GM23248 (cell line): ENCODE data around the gene OLFML1. TPM values are rescaled to one million over a fixed set of nuclear protein-coding genes. Genes with fewer than 3 reads are reported as not detected.

Source experiments
- DNase-seq: peaks from one replicate; pipeline ENCODE4 v3.0.0-alpha.2; 2015
- H2AFZ ChIP-seq: fragments of 200-600 bp; sonication (generic); 2 replicates; pipeline ENCODE4 v1.6.1; 2016; ENCODE audit warnings: antibody characterized with exemption
- H3F3A ChIP-seq: fragments of 200-600 bp; sonication (generic); 2 replicates; pipeline ENCODE4 v1.6.1; 2016; ENCODE audit warnings: mild to moderate bottlenecking, antibody characterized with exemption, mixed run types; ENCODE audit not compliant: insufficient read depth
- H3K27ac ChIP-seq: fragments of 200-600 bp; sonication (generic); 2 replicates; pipeline ENCODE4 v1.5.1; 2016; ENCODE audit warnings: mild to moderate bottlenecking
- H3K27me3 ChIP-seq: fragments of 200-600 bp; sonication (generic); replicated peaks from 2 replicates; pipeline ENCODE4 v1.6.1; 2016; ENCODE audit warnings: mild to moderate bottlenecking; ENCODE audit not compliant: insufficient read depth
- H3K36me3 ChIP-seq: fragments of 200-600 bp; sonication (generic); 2 replicates; pipeline ENCODE4 v1.6.1; 2016; ENCODE audit warnings: low read depth, mild to moderate bottlenecking
- H3K4me1 ChIP-seq: fragments of 200-600 bp; sonication (generic); 2 replicates; pipeline ENCODE4 v1.6.1; 2016; ENCODE audit warnings: mild to moderate bottlenecking; ENCODE audit not compliant: insufficient read depth
- H3K4me2 ChIP-seq: fragments of 200-600 bp; sonication (generic); one replicate; pipeline ENCODE4 v1.6.1; 2016; ENCODE audit warnings: mild to moderate bottlenecking; ENCODE audit not compliant: unreplicated experiment
- H3K4me3 ChIP-seq: fragments of 200-600 bp; sonication (generic); 2 replicates; pipeline ENCODE4 v1.5.1; 2016; ENCODE audit warnings: mild to moderate bottlenecking
- H3K79me2 ChIP-seq: fragments of 200-600 bp; sonication (generic); 2 replicates; pipeline ENCODE4 v1.6.1; 2016; ENCODE audit warnings: mild to moderate bottlenecking; ENCODE audit not compliant: insufficient read depth
- H3K9ac ChIP-seq: fragments of 200-600 bp; sonication (generic); 2 replicates; pipeline ENCODE4 v1.6.1; 2016; ENCODE audit warnings: mild to moderate bottlenecking
- H3K9me2 ChIP-seq: fragments of 200-600 bp; sonication (generic); 2 replicates; pipeline ENCODE4 v1.6.1; 2016; ENCODE audit warnings: mixed run types, mild to moderate bottlenecking, moderate library complexity; ENCODE audit not compliant: insufficient read depth
- H3K9me3 ChIP-seq: fragments of 200-600 bp; sonication (generic); one replicate; pipeline ENCODE4 v1.6.1; 2017; ENCODE audit warnings: low read depth
- H4K20me1 ChIP-seq: fragments of 200-600 bp; sonication (generic); 2 replicates; pipeline ENCODE4 v1.6.0; 2016; ENCODE audit not compliant: insufficient read depth
- EZH2 ChIP-seq: fragments of 200-600 bp; sonication (generic); IDR thresholded peaks from 2 replicates; pipeline ENCODE4 v1.6.1; 2018; ENCODE audit warnings: antibody characterized with exemption, mild to moderate bottlenecking; ENCODE audit not compliant: insufficient read depth, poor library complexity, severe bottlenecking
- EZH2phosphoT487 ChIP-seq: fragments of 200-600 bp; sonication (generic); IDR thresholded peaks from 2 replicates; pipeline ENCODE4 v1.6.1; 2018; ENCODE audit warnings: antibody characterized with exemption, moderate library complexity, mild to moderate bottlenecking, low read depth; ENCODE audit not compliant: insufficient read depth
- WGBS, 2 experiments: methylation state at CpG; one replicate each; pipeline ENCODE4 v1.1.6; 2015 to 2017; ENCODE audit warnings: low lambda C conversion rate in 2 of 2, low coverage in 1 of 2; ENCODE audit errors: missing lambda C conversion rate in 2 of 2; 5-methylcytosine and 5-hydroxymethylcytosine counted together
- in situ Hi-C: fragments of 300-500 bp; cut with MboI; formaldehyde crosslinking; loops from 2 replicates; pipeline ENCODE4 v1.15.0; 2020
- polyA plus RNA-seq: library from polyadenylated mRNA; unstranded; fragments of >200 nt; fragmentation: Nextera tagmentation; extraction: Ambion mirVana; gene quantifications from 2 replicates; pipeline ENCODE4 v1.2.1, GENCODE V29; 2016
- total RNA-seq: library from RNA; depleted of rRNA; stranded (reverse); fragments of >200 nt; shearing (Covaris generic); gene quantifications from 2 replicates; pipeline ENCODE4 v1.2.3, GENCODE V29; 2014

Gene OLFML1
- total and polyA plus RNA-seq, 2 experiments from 2014 or later = 0.32 to 0.53 TPM

- Histone ChIP-seq H3K27ac (no peak overlapping the region), H3F3A (no peaks in the 10 kb centered on the region), H3K4me1 (peaks cover 13% of the 10 kb centered on the region), H2AFZ (no peak overlapping the region), H3K4me2 (no peak overlapping the region), H3K4me3 (no peak overlapping the region), H3K79me2 (no peaks in the 10 kb centered on the region), H3K9me2 (no peaks in the 10 kb centered on the region), H4K20me1 (no peaks in the 10 kb centered on the region), H3K27me3 (no peaks in the 10 kb centered on the region), H3K36me3 (no peaks in the 10 kb centered on the region), H3K9ac (no peak overlapping the region), H3K9me3 (no peaks in the 10 kb centered on the region)
- no peak for DNase-seq
- in situ Hi-C loops = no loop called here
- TF ChIP-seq EZH2 (no peak), EZH2phosphoT487 (no peak)
Observed at GRCh38 chr11:7534042-7534378, 48.7 kb downstream of the OLFML1 start.

- Histone ChIP-seq H4K20me1 (no peaks in the 10 kb centered on the region), H3K9me2 (no peaks in the 10 kb centered on the region), H3K9me3 (no peaks in the 10 kb centered on the region), H3K4me1 (peaks cover 13% of the 10 kb centered on the region), H3K27me3 (no peaks in the 10 kb centered on the region), H3K4me3 (no peak overlapping the region), H3K36me3 (no peaks in the 10 kb centered on the region), H2AFZ (no peak overlapping the region), H3F3A (no peaks in the 10 kb centered on the region), H3K27ac (no peak overlapping the region), H3K4me2 (no peak overlapping the region), H3K79me2 (no peaks in the 10 kb centered on the region), H3K9ac (no peak overlapping the region)
- DNase-seq = no peak
- 48 to 52% methylated on average over 8 of the region's 8 CpGs for WGBS, 2 experiments
- in situ Hi-C loops = no loop called here
- TF ChIP-seq EZH2 (no peak), EZH2phosphoT487 (no peak)
Observed at GRCh38 chr11:7536100-7536499, 50.8 kb downstream of the OLFML1 start.

- H3K4me1 ChIP-seq = peaks cover 13% of the 10 kb centered on the region
- 71 to 76% methylated on average over 6 of the region's 6 CpGs for WGBS, 2 experiments
Observed at GRCh38 chr11:7537265-7537664, 52.0 kb downstream of the OLFML1 start.

GRCh38 chr11:7538031-7538430, 52.7 kb downstream of the OLFML1 start:
- in situ Hi-C loops = no loop called here
- Histone ChIP-seq H2AFZ (peak overlapping the region; percentile 42), H3K9me3 (no peaks in the 10 kb centered on the region), H3K4me1 (peaks cover 13% of the 10 kb centered on the region), H3K9me2 (no peaks in the 10 kb centered on the region), H3F3A (no peaks in the 10 kb centered on the region), H3K36me3 (no peaks in the 10 kb centered on the region), H3K27me3 (no peaks in the 10 kb centered on the region), H4K20me1 (no peaks in the 10 kb centered on the region), H3K79me2 (no peaks in the 10 kb centered on the region), H3K27ac (no peak overlapping the region), H3K9ac (0 out of 2 replicates have a peak overlapping the region, but pooled peaks have one; percentile 26), H3K4me2 (peak overlapping the region; percentile 72), H3K4me3 (peak overlapping the region; percentile 22)
- peak; percentile 74 for DNase-seq
- no peak for TF ChIP-seq EZH2
- no peak for TF ChIP-seq EZH2phosphoT487
- 2 to 4% methylated on average over 8 of the region's 8 CpGs for WGBS, 2 experiments

More at GRCh38 chr11:7537265-7537664, 52.0 kb downstream of the OLFML1 start:
- H3F3A ChIP-seq = no peaks in the 10 kb centered on the region
- TF ChIP-seq EZH2phosphoT487 (no peak), EZH2 (no peak)
- no peaks in the 10 kb centered on the region for H3K36me3 ChIP-seq
- no peak overlapping the region for H2AFZ ChIP-seq
- no peak overlapping the region for H3K4me2 ChIP-seq
- H3K79me2 ChIP-seq = no peaks in the 10 kb centered on the region
- H3K4me3 ChIP-seq = no peak overlapping the region
- H3K27ac ChIP-seq = no peak overlapping the region
- no peaks in the 10 kb centered on the region for H3K9me2 ChIP-seq
- H4K20me1 ChIP-seq = no peaks in the 10 kb centered on the region
- in situ Hi-C loops = no loop called here
- no peak overlapping the region for H3K9ac ChIP-seq
- no peaks in the 10 kb centered on the region for H3K27me3 ChIP-seq
- H3K9me3 ChIP-seq = no peaks in the 10 kb centered on the region
- no peak for DNase-seq
